Transverse colon (tissue), 4 donors: ENCODE data around the gene HNRNPD. TPM values are rescaled to one million over a fixed set of nuclear protein-coding genes. Genes with fewer than 3 reads are reported as not detected.
"Not testable (repeated sequence)": the region's sequence is repeated elsewhere in the genome, so short reads cannot be mapped to it uniquely, and the experiment has no call there.

ENCODE experiments used
- DNase-seq: peaks from one replicate; pipeline ENCODE4 v3.0.0-alpha.2; 2019
- H3K27ac ChIP-seq, 4 donors: fragments of 200-600 bp; sonication (generic); 2 replicates each; pipeline ENCODE4 v1.5.1; 2016 to 2018; ENCODE audit warnings: inconsistent platforms in 4 of 4
- H3K27me3 ChIP-seq: fragments of 200-600 bp; sonication (generic); 2 replicates; pipeline ENCODE4 v1.5.1; 2017; ENCODE audit warnings: inconsistent platforms
- H3K36me3 ChIP-seq, 4 donors: fragments of 200-600 bp; sonication (generic); 2 replicates each; pipeline ENCODE4 v1.5.1; 2017 to 2019; ENCODE audit warnings: inconsistent platforms in 4 of 4
- H3K4me1 ChIP-seq, 4 donors: fragments of 200-600 bp; sonication (generic); 2 replicates each; pipeline ENCODE4 v1.5.1; 2017 to 2020; ENCODE audit warnings: inconsistent platforms in 4 of 4
- H3K4me3 ChIP-seq, 4 donors: fragments of 200-600 bp; sonication (generic); 1 replicate in 1 of 4; 2 replicates in 3 of 4; pipeline versions ENCODE4 v1.5.1 to v1.6.1; 2017 to 2019; ENCODE audit warnings: inconsistent platforms in 4 of 4
- H3K9me3 ChIP-seq, 2 donors: fragments of 200-600 bp; sonication (generic); 2 replicates each; pipeline ENCODE4 v1.5.1; 2017 to 2019; ENCODE audit warnings: inconsistent platforms in 2 of 2
- CTCF ChIP-seq, 5 experiments: fragments of 200-600 bp in 3 of 5; fragments of 450-650 bp in 2 of 5; sonication (generic) in 3 of 5; IDR thresholded peaks; 1 replicate in 2 of 5; 2 replicates in 3 of 5; pipeline ENCODE4 v1.5.1; 2016 to 2017; ENCODE audit warnings: antibody characterized with exemption in 5 of 5, inconsistent platforms in 3 of 5, mild to moderate bottlenecking in 2 of 5, moderate library complexity in 1 of 5
- EP300 ChIP-seq: sonication (generic); formaldehyde crosslinking; IDR thresholded peaks from one replicate; pipeline ENCODE4 v1.6.1; 2017; ENCODE audit warnings: antibody characterized with exemption, low read depth
- POLR2A ChIP-seq: fragments of 450-650 bp; IDR thresholded peaks from one replicate; pipeline ENCODE4 v1.6.1; 2016; ENCODE audit warnings: antibody characterized with exemption, mild to moderate bottlenecking, moderate library complexity
- POLR2AphosphoS5 ChIP-seq, 3 donors: sonication (generic); formaldehyde crosslinking; IDR thresholded peaks; one replicate each; pipeline ENCODE4 v1.6.1; 2016; ENCODE audit warnings: antibody characterized with exemption in 3 of 3
- WGBS, 2 donors: methylation state at CpG; one replicate each; pipeline ENCODE4 v1.1.5; 2018; ENCODE audit warnings: low coverage in 1 of 2; 5-methylcytosine and 5-hydroxymethylcytosine counted together
- in situ Hi-C, 4 donors: fragments of 200-750 bp; cut with MboI; loops; one replicate each; pipeline versions ENCODE4 v1.15.0 to v1.15.1; 2017; ENCODE audit warnings: low sequenced_read_pairs in 3 of 4, low pct_ligation_motif_present in 1 of 4, low pct_unique_long_range_greater_than_20kb in 1 of 4
- intact Hi-C: fragments of 100-400 bp; cut with DNase I; formaldehyde crosslinking; loops from one replicate; pipeline ENCODE4 v1.15.1; 2023; ENCODE audit warnings: low total_unique reads
- total RNA-seq, 4 donors: library from RNA; depleted of rRNA; stranded (reverse); fragments of >200 nt; gene quantifications; one replicate each; pipeline ENCODE4 v1.1.0, GENCODE V29; 2016

HNRNPD gene
- total RNA-seq, 4 donors from 2014 or later, result 61.4 to 213 (median 130) TPM

- H3K4me3 ChIP-seq, result no peak overlapping the region
- no peaks in the 10 kb centered on the region for H3K4me1 ChIP-seq
- no peaks in the 10 kb centered on the region for H3K36me3 ChIP-seq
- WGBS, 2 donors, result 93 to 97% methylated on average over 4 to 7 of the region's 7 CpGs
- no peaks in the 10 kb centered on the region for H3K9me3 ChIP-seq
- no peaks in the 10 kb centered on the region for H3K27me3 ChIP-seq
- no peak for TF ChIP-seq POLR2A
- no peak for TF ChIP-seq EP300
- no peak for TF ChIP-seq CTCF (IDR thresholded peaks at IDR 0.05)
- no peak for TF ChIP-seq POLR2AphosphoS5 (IDR thresholded peaks at IDR 0.05)
- no peak overlapping the region for H3K27ac ChIP-seq
- intact Hi-C loops (no loop called here), in situ Hi-C loops (no loop called here)
- DNase-seq, result no peak
These were observed 27.8 kb upstream of the HNRNPD start for GRCh38 chr4:82401600-82401999.

GRCh38 chr4:82398263-82398662 is 24.5 kb upstream of the HNRNPD start:
- H3K9me3 ChIP-seq, result no peaks in the 10 kb centered on the region
- no peak for TF ChIP-seq POLR2A
- TF ChIP-seq EP300, result no peak
- no peak for TF ChIP-seq POLR2AphosphoS5 (IDR thresholded peaks at IDR 0.05)
- TF ChIP-seq CTCF (IDR thresholded peaks at IDR 0.05), result no peak
- 80% methylated on average over 1 of the region's 1 CpG; no CpG with 5 or more reads in 1 of the 2 donors for WGBS, 2 donors
- intact Hi-C loops, result no loop called here
- no peak overlapping the region for H3K4me3 ChIP-seq
- no peaks in the 10 kb centered on the region for H3K27me3 ChIP-seq
- DNase-seq, result no peak
- H3K36me3 ChIP-seq, result no peaks in the 10 kb centered on the region
- H3K4me1 ChIP-seq, result no peaks in the 10 kb centered on the region
- in situ Hi-C loops, result no loop called here
- H3K27ac ChIP-seq, result no peak overlapping the region

GRCh38 chr4:82397527-82397926 is 23.7 kb upstream of the HNRNPD start:
- no peak for TF ChIP-seq POLR2AphosphoS5 (IDR thresholded peaks at IDR 0.05)
- TF ChIP-seq POLR2A, result no peak
- TF ChIP-seq CTCF (IDR thresholded peaks at IDR 0.05), result no peak
- no peak for TF ChIP-seq EP300
- no peaks in the 10 kb centered on the region for H3K4me1 ChIP-seq
- 90% methylated on average over 3 of the region's 3 CpGs; no CpG with 5 or more reads in 1 of the 2 donors for WGBS, 2 donors
- DNase-seq, result no peak
- in situ Hi-C loops (no loop called here), intact Hi-C loops (no loop called here)
- no peak overlapping the region for H3K4me3 ChIP-seq
- H3K27ac ChIP-seq, result no peak overlapping the region
- H3K9me3 ChIP-seq, result no peaks in the 10 kb centered on the region
- no peaks in the 10 kb centered on the region for H3K27me3 ChIP-seq
- no peaks in the 10 kb centered on the region for H3K36me3 ChIP-seq

GRCh38 chr4:82394896-82395295 is 21.1 kb upstream of the HNRNPD start:
- DNase-seq, result no peak
- Histone ChIP-seq H3K27me3 (no peaks in the 10 kb centered on the region), H3K36me3 (no peaks in the 10 kb centered on the region), H3K4me3 (no peak overlapping the region), H3K27ac (no peak overlapping the region), H3K9me3 (no peaks in the 10 kb centered on the region), H3K4me1 (no peaks in the 10 kb centered on the region)
- TF ChIP-seq POLR2AphosphoS5 (IDR thresholded peaks at IDR 0.05), result no peak
- no peak for TF ChIP-seq EP300
- TF ChIP-seq CTCF (IDR thresholded peaks at IDR 0.05), result no peak
- no peak for TF ChIP-seq POLR2A
- 77 to 92% methylated on average over 2 to 3 of the region's 3 CpGs for WGBS, 2 donors
- intact Hi-C loops (no loop called here), in situ Hi-C loops (no loop called here)

GRCh38 chr4:82390061-82390460 is 16.3 kb upstream of the HNRNPD start:
- DNase-seq, H3K9me3 ChIP-seq, H3K27me3 ChIP-seq, H3K4me1 ChIP-seq, H3K4me3 ChIP-seq, in situ Hi-C loops, H3K27ac ChIP-seq, intact Hi-C loops, H3K36me3 ChIP-seq: not testable (repeated sequence)
- WGBS, 2 donors, result 36 to 87% methylated on average over 2 to 9 of the region's 9 CpGs
